ENCODE measurements around the gene TEX13B.

The TEX13B gene, protein sequence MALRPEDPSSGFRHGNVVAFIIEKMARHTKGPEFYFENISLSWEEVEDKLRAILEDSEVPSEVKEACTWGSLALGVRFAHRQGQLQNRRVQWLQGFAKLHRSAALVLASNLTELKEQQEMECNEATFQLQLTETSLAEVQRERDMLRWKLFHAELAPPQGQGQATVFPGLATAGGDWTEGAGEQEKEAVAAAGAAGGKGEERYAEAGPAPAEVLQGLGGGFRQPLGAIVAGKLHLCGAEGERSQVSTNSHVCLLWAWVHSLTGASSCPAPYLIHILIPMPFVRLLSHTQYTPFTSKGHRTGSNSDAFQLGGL

DNA sequence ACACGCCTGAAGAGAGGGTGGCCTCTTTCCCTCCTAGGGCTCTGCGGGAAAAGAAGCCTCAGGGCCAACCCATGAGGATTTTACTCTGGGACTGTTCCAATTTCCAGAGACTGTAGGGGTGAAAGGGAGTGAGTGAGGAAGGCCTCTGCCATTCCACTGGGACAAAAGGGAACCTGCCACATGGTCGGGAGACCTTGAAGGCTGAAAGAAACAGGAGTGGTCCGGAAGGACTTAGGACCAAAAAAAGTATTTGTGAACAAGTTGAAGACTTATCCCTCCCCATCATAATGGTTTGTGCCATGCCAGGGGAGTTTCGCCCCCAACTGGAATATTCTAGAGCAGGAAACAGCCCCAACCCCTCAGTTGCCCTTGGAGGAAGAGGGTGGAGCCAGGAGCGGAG is at the start of gene TEX13B:
TEX13B (minus strand) TSS at position 15 of the 400 bp plus-strand sequence. CDS start 243 bp downstream, outside the sequence.
- TF ChIP-seq, protein P1, sequence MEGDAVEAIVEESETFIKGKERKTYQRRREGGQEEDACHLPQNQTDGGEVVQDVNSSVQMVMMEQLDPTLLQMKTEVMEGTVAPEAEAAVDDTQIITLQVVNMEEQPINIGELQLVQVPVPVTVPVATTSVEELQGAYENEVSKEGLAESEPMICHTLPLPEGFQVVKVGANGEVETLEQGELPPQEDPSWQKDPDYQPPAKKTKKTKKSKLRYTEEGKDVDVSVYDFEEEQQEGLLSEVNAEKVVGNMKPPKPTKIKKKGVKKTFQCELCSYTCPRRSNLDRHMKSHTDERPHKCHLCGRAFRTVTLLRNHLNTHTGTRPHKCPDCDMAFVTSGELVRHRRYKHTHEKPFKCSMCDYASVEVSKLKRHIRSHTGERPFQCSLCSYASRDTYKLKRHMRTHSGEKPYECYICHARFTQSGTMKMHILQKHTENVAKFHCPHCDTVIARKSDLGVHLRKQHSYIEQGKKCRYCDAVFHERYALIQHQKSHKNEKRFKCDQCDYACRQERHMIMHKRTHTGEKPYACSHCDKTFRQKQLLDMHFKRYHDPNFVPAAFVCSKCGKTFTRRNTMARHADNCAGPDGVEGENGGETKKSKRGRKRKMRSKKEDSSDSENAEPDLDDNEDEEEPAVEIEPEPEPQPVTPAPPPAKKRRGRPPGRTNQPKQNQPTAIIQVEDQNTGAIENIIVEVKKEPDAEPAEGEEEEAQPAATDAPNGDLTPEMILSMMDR (IDR thresholded peaks at IDR 0.05) = no peak

GRCh38 chrX:108029928-108030711 is 48.0 kb upstream of the TEX13B start:
- no peaks in the 10 kb centered on the region for H3K9me3 ChIP-seq (ENCODE audit: control insufficient read depth, low read length)
- H3K79me2 ChIP-seq = no peaks in the 10 kb centered on the region
- H2AFZ ChIP-seq = no peak overlapping the region
- TF ChIP-seq, protein P1 (IDR thresholded peaks at IDR 0.05) = no peak
- no peak overlapping the region for H3K4me2 ChIP-seq (ENCODE audit: low read length)
- H3K9ac ChIP-seq = no peak overlapping the region
- no peaks in the 10 kb centered on the region for H3K27me3 ChIP-seq (ENCODE audit: control insufficient read depth, insufficient read depth, low read length)
- no peaks in the 10 kb centered on the region for H3K4me1 ChIP-seq
- no peaks in the 10 kb centered on the region for H3K36me3 ChIP-seq (ENCODE audit: control insufficient read depth, insufficient read depth, low read length)
- no peak overlapping the region for H3K27ac ChIP-seq
- no peak overlapping the region for H3K4me3 ChIP-seq (ENCODE audit: low read depth, low read length)

More for the DNA sequence above, at the start of gene TEX13B:
- H3K9me3 ChIP-seq (ENCODE audit: control insufficient read depth, low read length) = no peaks in the 10 kb centered on the region
- H3K4me3 ChIP-seq (ENCODE audit: low read depth, low read length) = no peak within 1 kb of the TSS
- no peak within 1 kb of the TSS for H2AFZ ChIP-seq
- H3K27ac ChIP-seq = no peak within 1 kb of the TSS
- no peak within 1 kb of the TSS for H3K4me2 ChIP-seq (ENCODE audit: low read length)
- H3K27me3 ChIP-seq (ENCODE audit: control insufficient read depth, insufficient read depth, low read length) = no peaks in the 10 kb centered on the region
- no peaks in the 10 kb centered on the region for H3K36me3 ChIP-seq (ENCODE audit: control insufficient read depth, insufficient read depth, low read length)
- H3K4me1 ChIP-seq = no peaks in the 10 kb centered on the region
- H3K79me2 ChIP-seq = no peaks in the 10 kb centered on the region
- H3K9ac ChIP-seq = no peak within 1 kb of the TSS

DNA sequence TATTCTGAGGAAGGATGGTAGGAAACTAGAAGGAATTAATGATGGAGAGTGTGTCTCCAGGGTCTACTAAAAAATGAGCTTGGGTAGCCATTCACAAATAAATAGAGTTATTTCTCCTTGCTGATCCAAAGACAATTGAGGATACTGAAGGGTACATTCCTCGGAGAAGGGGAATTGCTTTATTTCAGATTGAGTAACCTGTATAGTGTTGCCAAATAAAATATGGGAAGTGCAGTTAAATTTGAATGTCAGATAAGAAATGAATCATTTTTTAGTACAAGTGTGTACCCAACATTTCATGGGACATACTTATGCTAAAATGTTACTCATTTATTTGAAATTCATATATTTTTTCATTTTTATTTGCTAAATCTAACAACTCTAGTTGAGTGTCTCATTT is 46.7 kb upstream of the TEX13B start:
- Histone ChIP-seq H3K27ac (no peak overlapping the region), H3K27me3 (ENCODE audit: control insufficient read depth, insufficient read depth, low read length) (no peaks in the 10 kb centered on the region), H3K4me2 (ENCODE audit: low read length) (no peak overlapping the region), H2AFZ (no peak overlapping the region), H3K36me3 (ENCODE audit: control insufficient read depth, insufficient read depth, low read length) (no peaks in the 10 kb centered on the region), H3K9ac (no peak overlapping the region), H3K4me1 (no peaks in the 10 kb centered on the region), H3K79me2 (no peaks in the 10 kb centered on the region), H3K9me3 (ENCODE audit: control insufficient read depth, low read length) (no peaks in the 10 kb centered on the region), H3K4me3 (ENCODE audit: low read depth, low read length) (no peak overlapping the region)
- TF ChIP-seq, protein P1 (IDR thresholded peaks at IDR 0.05) = no peak

GRCh38 chrX:108025954-108026600 is 43.9 kb upstream of the TEX13B start:
- H3K27me3 ChIP-seq (ENCODE audit: control insufficient read depth, insufficient read depth, low read length) = no peaks in the 10 kb centered on the region
- H3K4me3 ChIP-seq (ENCODE audit: low read depth, low read length) = no peak overlapping the region
- H3K4me1 ChIP-seq = no peaks in the 10 kb centered on the region

More at GRCh38 chrX:108025954-108026600, 43.9 kb upstream of the TEX13B start:
- Histone ChIP-seq H3K9me3 (ENCODE audit: control insufficient read depth, low read length) (no peaks in the 10 kb centered on the region), H3K27ac (no peak overlapping the region), H3K36me3 (ENCODE audit: control insufficient read depth, insufficient read depth, low read length) (no peaks in the 10 kb centered on the region), H3K79me2 (no peaks in the 10 kb centered on the region), H2AFZ (no peak overlapping the region), H3K4me2 (ENCODE audit: low read length) (no peak overlapping the region), H3K9ac (no peak overlapping the region)
- TF ChIP-seq, protein P1 (IDR thresholded peaks at IDR 0.05) = no peak
